HG03460 (cell line): Measurements from ENCODE around the gene CCDC172.

Experiments
- ATAC-seq: cut with Tn5 transposase; IDR thresholded peaks from one replicate; pipeline ENCODE4 v1.9.1; 2021; ENCODE audit not compliant: unreplicated experiment

Gene CCDC172

DNA sequence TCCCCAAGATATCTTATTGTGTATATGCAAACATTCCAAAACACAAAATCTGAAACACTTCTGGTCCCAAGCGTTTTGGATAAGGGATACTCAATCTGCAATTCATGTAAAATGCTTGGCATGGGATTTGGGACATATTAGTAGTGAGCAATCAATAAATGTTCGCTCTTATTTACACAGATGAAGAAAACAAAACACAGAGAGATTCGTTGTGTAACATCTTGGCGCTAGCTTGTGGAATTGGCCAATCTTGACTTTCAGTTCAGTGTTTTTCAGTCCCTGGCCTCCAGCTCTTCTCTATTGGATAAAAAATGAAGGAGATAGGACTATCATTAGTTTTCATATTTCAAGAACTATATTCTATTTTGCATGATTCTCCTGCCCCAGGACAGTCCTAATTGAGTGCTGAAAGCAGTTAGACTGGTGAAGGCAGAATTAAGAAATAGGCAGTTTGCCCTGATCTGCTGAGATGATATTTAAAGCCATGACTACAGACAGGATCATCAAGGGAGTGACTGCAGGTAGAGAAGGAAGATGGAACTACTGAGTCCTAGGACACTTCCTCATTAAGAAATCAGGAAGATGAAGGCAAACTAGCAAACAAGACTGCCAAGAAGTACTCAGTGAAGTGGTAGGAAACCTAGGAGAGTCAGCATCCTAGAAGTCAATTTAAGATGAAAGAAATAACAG is 105.2 kb downstream of the CCDC172 start:
- ATAC-seq = no peak
